ENCODE measurements around the gene C11orf91.

- no peak for TF ChIP-seq CTCF (IDR thresholded peaks at IDR 0.05; ENCODE audit: insufficient read depth, low read length, poor library complexity, severe bottlenecking)
- no peak for TF ChIP-seq EZH2phosphoT487 (conservative IDR thresholded peaks at IDR 0.05; ENCODE audit: low read length)
These were observed 49.1 kb downstream of the C11orf91 start for GRCh38 chr11:33651555-33651954.

Measured in SU-DHL-6 (cell line).